ENCODE data around the gene HPCAL1.

GRCh38 chr2:10413503-10413902 is 110.8 kb downstream of the HPCAL1 start:
- TF ChIP-seq, protein P1, sequence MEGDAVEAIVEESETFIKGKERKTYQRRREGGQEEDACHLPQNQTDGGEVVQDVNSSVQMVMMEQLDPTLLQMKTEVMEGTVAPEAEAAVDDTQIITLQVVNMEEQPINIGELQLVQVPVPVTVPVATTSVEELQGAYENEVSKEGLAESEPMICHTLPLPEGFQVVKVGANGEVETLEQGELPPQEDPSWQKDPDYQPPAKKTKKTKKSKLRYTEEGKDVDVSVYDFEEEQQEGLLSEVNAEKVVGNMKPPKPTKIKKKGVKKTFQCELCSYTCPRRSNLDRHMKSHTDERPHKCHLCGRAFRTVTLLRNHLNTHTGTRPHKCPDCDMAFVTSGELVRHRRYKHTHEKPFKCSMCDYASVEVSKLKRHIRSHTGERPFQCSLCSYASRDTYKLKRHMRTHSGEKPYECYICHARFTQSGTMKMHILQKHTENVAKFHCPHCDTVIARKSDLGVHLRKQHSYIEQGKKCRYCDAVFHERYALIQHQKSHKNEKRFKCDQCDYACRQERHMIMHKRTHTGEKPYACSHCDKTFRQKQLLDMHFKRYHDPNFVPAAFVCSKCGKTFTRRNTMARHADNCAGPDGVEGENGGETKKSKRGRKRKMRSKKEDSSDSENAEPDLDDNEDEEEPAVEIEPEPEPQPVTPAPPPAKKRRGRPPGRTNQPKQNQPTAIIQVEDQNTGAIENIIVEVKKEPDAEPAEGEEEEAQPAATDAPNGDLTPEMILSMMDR (IDR thresholded peaks at IDR 0.05) = no peak
- no peak for TF ChIP-seq POLR2A (IDR thresholded peaks at IDR 0.05)

Measured in right lobe of liver (tissue), 4 donors.